ENCODE results near the gene UBAC2. TPM values are rescaled to one million over a fixed set of nuclear protein-coding genes. Genes with fewer than 3 reads are reported as not detected.
"Not testable (repeated sequence)": the region's sequence is repeated elsewhere in the genome, so short reads cannot be mapped to it uniquely, and the experiment has no call there.

Gene UBAC2
- total RNA-seq, 1 donor from 2014 or later: 44.3 TPM

DNA sequence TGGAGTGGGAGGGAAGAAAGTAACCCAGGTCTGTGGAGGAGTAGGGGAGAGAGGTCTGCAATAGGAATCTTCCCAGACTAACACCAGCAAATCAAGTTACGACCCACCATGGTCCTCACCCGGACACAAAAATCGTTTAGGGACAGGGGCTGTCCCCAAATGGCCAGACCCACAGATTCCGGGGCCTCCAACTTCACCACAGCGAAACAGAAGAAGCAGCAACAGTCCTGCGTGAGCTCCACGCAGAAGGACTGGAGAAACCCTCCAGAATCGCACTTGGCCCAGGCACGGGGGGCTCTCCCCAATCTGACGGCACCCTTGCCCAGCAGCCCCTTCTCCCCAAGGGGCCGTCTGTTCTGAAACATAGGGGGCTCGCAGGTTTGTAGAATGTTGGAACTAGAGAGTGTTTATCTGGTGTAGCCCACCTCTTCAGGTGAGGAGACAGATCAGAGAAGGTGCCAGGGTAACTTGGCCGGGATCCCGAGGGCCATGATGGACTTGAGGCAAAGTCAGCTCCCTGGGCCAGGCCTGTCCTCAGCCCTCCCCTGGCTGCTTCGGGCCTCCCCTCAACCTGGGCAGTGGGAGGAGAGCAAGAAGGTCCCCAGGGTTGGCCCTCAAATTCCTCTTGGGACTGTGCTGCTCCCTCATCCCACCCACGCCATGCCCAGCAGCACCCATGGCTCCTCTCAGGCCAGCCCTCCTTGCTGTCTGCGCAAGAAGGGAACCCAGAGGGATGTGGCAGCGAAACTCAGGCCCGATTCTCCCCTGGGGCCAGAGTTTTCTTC, 189.1 kb downstream of the UBAC2 start:
- no peaks in the 10 kb centered on the region for H3K4me1 ChIP-seq
- no peak for DNase-seq
- H3K27me3 ChIP-seq (ENCODE audit: low read depth): no peaks in the 10 kb centered on the region
- intact Hi-C loops (cut with micrococcal nuclease): no loop called here
- H3K4me3 ChIP-seq: no peak overlapping the region
- TF ChIP-seq, protein P1, sequence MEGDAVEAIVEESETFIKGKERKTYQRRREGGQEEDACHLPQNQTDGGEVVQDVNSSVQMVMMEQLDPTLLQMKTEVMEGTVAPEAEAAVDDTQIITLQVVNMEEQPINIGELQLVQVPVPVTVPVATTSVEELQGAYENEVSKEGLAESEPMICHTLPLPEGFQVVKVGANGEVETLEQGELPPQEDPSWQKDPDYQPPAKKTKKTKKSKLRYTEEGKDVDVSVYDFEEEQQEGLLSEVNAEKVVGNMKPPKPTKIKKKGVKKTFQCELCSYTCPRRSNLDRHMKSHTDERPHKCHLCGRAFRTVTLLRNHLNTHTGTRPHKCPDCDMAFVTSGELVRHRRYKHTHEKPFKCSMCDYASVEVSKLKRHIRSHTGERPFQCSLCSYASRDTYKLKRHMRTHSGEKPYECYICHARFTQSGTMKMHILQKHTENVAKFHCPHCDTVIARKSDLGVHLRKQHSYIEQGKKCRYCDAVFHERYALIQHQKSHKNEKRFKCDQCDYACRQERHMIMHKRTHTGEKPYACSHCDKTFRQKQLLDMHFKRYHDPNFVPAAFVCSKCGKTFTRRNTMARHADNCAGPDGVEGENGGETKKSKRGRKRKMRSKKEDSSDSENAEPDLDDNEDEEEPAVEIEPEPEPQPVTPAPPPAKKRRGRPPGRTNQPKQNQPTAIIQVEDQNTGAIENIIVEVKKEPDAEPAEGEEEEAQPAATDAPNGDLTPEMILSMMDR (IDR thresholded peaks at IDR 0.05; ENCODE audit: borderline replicate concordance): no peak
- peaks cover 17% of the 10 kb centered on the region for H3K36me3 ChIP-seq
- H3K9me3 ChIP-seq (replicated peaks): no peaks in the 10 kb centered on the region
- no peak overlapping the region for H3K27ac ChIP-seq (replicated peaks)

DNA sequence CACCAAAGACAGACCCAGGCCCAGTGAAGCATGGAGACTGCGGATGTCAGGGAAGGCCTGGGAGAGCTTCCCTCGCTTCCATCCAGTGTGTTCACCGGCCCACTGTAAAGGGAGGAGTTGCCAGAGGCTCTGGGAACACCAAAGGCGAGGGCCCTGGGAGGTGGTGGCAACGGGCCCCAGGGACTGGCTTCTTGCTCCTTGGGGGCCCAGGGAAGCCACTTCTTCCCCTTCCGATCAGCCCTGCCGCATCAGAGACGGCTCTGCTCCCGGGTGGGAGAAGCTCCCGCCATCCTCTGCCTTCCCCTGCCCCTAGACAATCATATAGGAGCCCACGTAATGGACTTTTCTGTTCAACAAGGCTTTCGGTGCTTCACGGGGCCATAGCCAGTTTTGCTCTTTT, 189.9 kb downstream of the UBAC2 start:
- no peak overlapping the region for H3K27ac ChIP-seq (replicated peaks)
- no peak for DNase-seq
- no peaks in the 10 kb centered on the region for H3K27me3 ChIP-seq (ENCODE audit: low read depth)
- peaks cover 10% of the 10 kb centered on the region for H3K36me3 ChIP-seq
- no peaks in the 10 kb centered on the region for H3K9me3 ChIP-seq (replicated peaks)
- no peaks in the 10 kb centered on the region for H3K4me1 ChIP-seq
- H3K4me3 ChIP-seq: no peak overlapping the region
- TF ChIP-seq, protein P1 (IDR thresholded peaks at IDR 0.05; ENCODE audit: borderline replicate concordance): no peak
- intact Hi-C loops (cut with micrococcal nuclease): no loop called here

DNA sequence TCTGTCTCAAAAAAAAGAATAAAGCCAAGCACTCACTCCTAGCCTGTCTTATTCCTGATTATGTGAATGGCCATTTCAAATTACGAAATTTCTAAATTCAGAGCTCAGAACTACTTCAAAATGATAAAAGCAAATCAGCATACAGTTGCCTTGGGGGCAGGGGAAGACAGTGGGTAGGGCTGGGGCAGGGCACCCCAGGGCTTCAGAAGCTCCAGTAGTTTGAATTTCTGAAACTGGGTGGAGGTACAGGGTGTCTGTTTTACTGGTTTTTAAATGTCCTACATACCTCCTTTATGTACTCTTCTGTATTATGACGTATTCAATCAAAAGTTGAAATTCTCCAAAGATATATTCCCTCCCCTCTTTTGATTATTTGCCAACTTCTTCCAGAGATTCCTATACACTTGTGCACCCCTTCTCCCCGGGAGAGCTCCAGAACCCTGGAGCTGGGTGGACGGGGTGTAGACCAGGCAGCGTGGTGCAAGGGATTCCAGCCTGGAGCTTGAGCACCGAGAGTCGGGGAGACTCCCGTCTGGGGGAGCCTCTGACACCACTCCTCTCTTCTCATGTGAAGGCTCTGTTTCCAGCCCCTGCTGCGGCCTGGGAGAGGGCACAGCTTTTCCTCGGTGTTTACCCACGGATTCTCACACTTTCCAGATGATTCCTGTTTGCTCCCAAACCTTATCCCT, 191.3 kb downstream of the UBAC2 start:
- H3K9me3 ChIP-seq (replicated peaks): no peaks in the 10 kb centered on the region
- TF ChIP-seq, protein P1 (IDR thresholded peaks at IDR 0.05; ENCODE audit: borderline replicate concordance): no peak
- H3K4me1 ChIP-seq: no peaks in the 10 kb centered on the region
- no peak overlapping the region for H3K27ac ChIP-seq (replicated peaks)
- H3K27me3 ChIP-seq (ENCODE audit: low read depth): no peaks in the 10 kb centered on the region
- DNase-seq: no peak
- H3K4me3 ChIP-seq: no peak overlapping the region
- H3K36me3 ChIP-seq: no peaks in the 10 kb centered on the region
- intact Hi-C loops (cut with micrococcal nuclease): no loop called here

DNA sequence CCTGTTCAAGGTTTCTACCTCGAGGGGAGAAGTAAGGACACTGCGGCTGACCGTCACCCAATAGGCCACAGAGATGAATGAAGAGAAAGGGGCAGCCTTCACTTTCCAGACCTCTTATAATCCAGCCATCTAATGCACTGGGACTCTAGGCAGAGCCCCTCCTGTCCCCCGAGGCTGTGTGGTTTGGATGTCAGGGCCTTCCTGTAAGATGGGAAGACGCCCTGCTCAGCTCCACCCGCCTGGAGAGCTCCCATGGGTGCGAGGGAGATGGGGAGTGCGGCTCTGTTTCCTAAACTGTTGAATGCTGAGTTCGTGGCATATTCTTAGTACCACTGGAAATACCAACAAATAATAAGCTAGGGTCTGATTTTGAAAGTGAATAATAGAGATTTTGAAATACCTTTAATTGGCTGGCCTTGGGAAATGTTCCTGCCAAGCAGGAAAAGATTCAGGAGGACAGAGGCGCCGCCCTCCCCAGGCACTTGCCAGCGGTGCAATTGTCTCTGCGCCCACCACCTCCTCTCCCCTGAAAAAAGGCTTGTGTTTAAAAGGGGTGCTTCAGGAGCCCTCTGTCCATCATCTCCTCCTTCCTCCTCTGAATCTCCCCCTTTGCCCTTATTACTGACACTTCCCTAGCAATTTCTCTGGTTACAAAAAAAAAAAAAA, 191.9 kb downstream of the UBAC2 start:
- no peaks in the 10 kb centered on the region for H3K4me1 ChIP-seq
- H3K27me3 ChIP-seq (ENCODE audit: low read depth): no peaks in the 10 kb centered on the region
- no peaks in the 10 kb centered on the region for H3K9me3 ChIP-seq (replicated peaks)
- no peak for DNase-seq
- no peak overlapping the region for H3K27ac ChIP-seq (replicated peaks)
- intact Hi-C loops (cut with micrococcal nuclease): no loop called here
- H3K36me3 ChIP-seq: no peaks in the 10 kb centered on the region
- no peak overlapping the region for H3K4me3 ChIP-seq
- TF ChIP-seq, protein P1 (IDR thresholded peaks at IDR 0.05; ENCODE audit: borderline replicate concordance): no peak

DNA sequence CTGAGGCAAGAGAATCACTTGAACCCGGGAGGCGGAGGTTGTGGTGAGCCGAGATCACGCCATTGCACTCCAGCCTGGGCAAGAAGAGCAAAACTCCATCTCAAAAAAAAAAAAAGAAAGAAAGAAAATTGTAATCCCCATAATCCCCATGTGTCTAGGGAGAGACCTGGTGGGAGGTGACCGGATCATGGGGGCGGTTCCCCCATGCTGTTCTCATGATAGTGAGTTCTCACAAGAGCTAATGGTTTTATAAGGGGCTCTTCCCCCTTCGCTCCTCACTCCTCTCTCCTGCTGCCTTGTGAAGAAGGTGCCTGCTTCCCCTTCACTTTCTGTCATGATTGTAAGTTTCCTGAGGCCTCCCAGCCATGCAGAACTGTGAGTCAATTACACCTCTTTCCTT, 192.7 kb downstream of the UBAC2 start:
- H3K27me3 ChIP-seq (ENCODE audit: low read depth); H3K4me3 ChIP-seq; DNase-seq; H3K9me3 ChIP-seq (replicated peaks); H3K36me3 ChIP-seq; H3K4me1 ChIP-seq; intact Hi-C loops (cut with micrococcal nuclease); H3K27ac ChIP-seq (replicated peaks): not testable (repeated sequence)

Measured in left ventricle myocardium inferior (tissue), 1 donor.